ENCODE data around the gene ADRM1.

Gene ADRM1

DNA sequence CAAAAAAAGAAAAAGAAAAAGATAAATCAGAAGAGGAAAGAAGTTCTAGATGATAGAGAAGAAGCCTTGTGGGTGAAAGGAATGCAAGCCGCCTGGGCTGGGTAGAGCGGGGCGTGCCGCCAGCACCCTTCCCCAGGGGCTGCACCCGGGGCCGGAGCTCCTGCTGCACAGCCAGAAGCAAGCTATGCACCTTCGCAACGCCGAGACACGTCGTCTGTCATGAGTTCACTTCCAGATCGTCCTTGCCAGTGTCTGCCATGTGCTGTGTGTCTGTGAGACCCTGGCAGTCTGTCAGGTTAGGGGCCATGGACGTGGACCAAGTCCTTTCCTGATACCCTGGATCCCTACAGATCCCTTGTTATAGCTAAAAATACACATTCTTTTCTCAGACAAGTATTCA lies 25.5 kb upstream of the ADRM1 start:
- DNase-seq (ENCODE audit: low read depth, low spot score): no peak
- no peak overlapping the region for H3K27ac ChIP-seq

DNA sequence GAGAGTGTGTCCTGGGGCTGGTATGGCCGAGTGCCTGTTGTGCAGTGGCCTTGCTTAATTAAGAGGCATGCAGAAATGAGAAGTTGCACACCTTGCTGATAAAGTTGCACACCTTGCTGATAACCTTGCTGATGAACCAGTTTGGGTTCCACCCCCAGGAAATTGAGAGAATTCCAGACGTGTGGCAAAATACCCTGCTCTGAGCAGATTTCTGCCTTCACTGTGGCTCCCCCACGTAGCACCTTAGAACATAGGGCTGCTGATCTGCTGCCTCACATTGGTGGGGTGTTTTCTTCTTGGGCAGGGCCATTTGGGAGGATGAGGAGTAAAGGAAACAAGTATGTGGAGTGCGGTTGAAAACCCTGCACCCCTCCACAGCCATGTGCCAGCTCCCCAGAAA lies 22.5 kb upstream of the ADRM1 start:
- no peak for DNase-seq (ENCODE audit: low read depth, low spot score)

DNA sequence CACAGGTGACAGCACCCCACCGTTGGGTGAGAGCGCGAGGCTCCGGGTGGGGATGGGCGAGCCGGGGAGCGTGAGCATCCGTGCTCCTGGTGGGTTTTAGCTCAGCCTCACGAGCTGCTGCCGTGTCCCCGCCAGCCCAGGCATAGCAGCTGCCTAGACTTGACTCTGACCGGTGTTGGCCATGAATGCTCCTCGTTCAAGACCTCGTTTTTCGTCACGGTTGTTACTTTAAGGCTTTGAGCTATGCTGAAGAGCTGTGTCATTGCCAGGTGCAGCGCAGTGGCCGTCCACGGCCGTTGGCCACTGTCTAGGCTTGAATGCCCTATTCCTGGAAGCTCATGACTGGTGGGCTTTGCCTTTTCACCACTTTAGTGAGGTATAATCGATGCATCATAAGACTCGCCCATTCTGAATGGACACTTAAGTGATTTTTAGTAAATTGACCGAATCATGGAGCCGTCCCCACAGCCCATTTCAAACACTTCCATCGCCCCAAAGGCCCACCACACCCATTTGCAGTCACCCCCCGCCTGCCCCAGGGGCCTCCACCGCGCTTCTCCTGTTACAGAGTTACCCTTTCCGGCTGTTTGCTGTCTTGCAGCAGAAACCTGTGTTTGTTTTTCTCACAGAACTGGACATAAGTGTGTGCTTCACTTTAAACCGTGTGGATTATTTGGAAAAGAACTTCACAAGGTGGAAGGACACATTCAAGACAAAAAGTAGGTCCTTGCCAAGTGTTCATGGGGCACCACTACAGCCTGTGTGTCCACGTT lies 21.4 kb upstream of the ADRM1 start:
- DNase-seq (ENCODE audit: low read depth, low spot score): no peak
- H3K27ac ChIP-seq: no peak overlapping the region

More for the DNA sequence above, 22.5 kb upstream of the ADRM1 start:
- no peak overlapping the region for H3K27ac ChIP-seq

DNA sequence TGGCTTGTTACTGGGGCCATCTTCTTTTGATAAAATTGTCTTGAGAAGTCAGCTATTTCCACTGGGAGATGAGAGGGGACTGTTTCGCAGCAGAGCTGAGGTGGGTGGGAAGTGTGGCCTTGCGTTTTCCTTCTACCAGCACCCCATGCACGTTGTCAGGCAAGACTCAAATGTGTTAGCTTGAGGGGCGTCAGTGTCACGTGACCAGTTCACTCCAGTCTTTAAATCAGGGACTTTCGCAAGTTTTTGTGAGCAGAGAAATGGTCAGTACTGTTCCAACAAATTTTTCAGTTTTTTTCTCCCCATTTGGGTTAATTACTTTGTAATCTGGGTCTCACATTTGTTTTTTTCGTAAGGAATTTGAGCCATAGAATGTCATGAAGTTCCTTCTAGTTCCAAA lies 20.7 kb upstream of the ADRM1 start:
- no peak overlapping the region for H3K27ac ChIP-seq
- DNase-seq (ENCODE audit: low read depth, low spot score): no peak

DNA sequence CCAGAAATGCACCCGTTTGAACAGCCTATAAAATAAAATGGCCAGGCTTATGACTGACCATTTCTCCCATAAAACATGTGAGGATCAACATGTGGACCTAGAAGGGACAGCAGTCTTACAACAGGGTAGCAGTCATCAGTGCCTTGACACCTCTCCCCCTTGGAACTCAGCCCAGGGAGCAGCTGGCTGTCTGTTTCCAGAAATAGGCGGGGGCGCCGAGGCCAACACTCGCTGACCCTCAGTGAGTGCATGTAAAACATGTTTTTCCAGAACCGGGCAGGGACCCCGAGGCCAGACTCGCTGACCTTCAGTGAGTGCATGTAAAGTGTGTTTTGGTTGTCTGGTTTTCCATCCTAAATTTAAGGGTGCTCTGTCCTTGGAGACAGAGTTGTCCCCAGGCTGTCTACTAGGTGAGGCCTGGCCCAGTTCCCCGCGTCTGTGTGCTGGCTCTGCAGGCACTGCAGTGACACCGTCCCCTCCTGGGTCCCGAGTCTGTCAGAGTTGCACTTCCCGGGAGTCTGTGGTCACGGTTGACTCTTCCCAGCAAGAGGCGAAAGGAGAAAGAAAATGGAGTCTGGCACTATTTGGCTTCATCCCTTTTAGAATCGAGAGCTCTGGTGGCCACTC lies 19.8 kb upstream of the ADRM1 start:
- no peak for DNase-seq (ENCODE audit: low read depth, low spot score)
- no peak overlapping the region for H3K27ac ChIP-seq

DNA sequence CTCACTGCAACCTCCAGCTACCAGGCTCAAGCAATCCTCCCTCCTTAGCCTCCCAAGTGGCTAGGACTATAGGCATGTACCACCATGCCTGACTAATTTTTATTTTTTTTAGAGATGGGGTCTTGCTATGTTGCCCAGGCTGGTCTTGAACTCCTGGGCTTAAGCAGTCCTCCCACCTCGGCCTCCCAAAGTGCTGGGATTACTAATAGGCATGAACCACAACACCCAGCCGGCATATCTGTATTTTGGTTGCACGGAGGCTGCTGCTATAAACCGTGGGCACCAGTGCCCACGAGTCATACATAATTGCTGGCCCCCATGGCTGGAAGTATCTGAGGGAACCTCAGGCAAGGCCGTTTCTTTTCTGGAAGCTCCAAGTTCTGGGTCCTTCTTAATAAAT lies 18.3 kb upstream of the ADRM1 start:
- no peak overlapping the region for H3K27ac ChIP-seq
- no peak for DNase-seq (ENCODE audit: low read depth, low spot score)

DNA sequence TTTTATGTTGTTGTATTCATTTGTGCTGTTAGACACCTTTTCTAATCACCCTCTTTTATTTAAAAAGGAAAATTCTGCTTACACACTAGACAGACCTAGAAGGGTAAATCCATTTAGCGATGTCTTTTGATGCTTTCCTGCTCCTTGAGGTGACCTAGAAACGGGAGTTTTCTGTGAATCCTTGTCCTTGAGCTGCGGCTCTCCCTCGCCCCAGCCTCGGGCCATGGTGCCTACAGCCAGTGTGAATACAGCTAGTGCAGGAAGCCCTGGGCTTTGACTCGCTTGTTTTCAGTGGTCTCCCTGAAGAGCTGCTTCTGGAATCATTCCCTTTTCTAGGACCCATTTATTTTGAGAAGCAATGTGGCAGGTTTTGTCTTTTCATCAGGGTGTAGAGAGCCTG lies 17.6 kb upstream of the ADRM1 start:
- H3K27ac ChIP-seq: no peak overlapping the region
- no peak for DNase-seq (ENCODE audit: low read depth, low spot score)

DNA sequence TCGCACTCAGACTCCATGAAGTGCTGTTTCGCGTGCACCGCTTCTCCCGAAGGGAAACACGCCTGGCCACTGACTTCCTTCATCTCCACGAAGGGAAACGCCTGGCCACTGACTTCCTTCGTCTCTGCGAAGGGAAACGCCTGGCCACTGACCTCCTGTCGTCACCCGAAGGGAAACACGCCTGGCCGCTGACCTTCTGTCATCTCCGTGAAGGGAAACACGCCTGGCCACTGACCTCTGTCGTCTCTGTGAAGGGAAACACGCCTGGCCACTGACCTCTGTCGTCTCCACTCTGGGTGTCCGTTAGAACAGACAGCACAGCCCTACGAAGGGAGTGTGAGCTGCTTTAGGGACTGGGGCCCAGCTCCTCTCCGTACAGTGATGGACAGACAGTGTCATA lies 17.1 kb upstream of the ADRM1 start:
- H3K27ac ChIP-seq: no peak overlapping the region
- no peak for DNase-seq (ENCODE audit: low read depth, low spot score)

DNA sequence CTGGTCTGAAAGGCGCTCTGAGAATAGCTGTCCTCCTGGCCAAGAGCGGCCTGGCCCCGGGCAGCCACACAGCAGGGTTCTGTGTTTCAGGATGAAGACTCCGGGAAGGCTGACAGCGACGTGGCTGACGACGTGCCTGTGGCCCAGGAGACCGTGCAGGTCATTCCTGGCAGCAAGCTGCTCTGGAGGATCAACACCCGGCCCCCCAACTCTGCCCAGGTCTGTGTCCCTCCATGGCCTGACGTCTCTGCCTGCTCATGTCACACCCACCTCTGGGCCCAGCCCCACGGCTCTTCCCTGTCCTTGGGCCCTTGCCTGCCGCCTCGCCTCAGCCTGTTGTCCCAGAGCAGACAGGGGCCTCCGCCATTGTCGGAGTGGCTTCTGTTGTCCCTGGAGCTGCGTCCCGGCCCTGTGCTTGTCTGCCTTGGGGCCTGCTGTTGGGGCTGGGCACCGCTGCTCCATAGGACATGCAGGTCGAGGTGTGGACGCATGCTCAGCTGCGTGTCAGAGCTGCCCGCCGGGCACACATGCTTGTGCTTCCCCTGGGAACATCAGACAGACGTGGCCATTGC lies 16.2 kb upstream of the ADRM1 start:
- no peak for DNase-seq (ENCODE audit: low read depth, low spot score)
- H3K27ac ChIP-seq: no peak overlapping the region

DNA sequence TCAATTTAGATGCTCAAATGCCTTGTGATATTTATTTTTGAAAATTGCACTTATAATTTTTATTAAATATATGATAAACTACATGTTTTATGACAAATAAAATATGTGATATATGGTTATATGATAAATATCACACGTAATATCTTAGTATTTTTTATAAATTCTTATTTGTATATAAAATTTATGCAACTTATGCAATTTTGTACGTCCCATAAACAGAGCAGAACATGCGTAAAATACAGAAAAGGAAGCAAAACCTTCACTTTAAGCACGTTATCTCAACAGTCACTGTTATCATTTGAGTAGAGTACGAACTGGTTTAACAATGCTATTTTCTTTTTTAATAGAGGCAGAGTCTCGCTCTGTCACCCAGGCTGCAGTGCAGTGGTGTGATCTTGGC lies 15.7 kb upstream of the ADRM1 start:
- no peak for DNase-seq (ENCODE audit: low read depth, low spot score)
- H3K27ac ChIP-seq: no peak overlapping the region

DNA sequence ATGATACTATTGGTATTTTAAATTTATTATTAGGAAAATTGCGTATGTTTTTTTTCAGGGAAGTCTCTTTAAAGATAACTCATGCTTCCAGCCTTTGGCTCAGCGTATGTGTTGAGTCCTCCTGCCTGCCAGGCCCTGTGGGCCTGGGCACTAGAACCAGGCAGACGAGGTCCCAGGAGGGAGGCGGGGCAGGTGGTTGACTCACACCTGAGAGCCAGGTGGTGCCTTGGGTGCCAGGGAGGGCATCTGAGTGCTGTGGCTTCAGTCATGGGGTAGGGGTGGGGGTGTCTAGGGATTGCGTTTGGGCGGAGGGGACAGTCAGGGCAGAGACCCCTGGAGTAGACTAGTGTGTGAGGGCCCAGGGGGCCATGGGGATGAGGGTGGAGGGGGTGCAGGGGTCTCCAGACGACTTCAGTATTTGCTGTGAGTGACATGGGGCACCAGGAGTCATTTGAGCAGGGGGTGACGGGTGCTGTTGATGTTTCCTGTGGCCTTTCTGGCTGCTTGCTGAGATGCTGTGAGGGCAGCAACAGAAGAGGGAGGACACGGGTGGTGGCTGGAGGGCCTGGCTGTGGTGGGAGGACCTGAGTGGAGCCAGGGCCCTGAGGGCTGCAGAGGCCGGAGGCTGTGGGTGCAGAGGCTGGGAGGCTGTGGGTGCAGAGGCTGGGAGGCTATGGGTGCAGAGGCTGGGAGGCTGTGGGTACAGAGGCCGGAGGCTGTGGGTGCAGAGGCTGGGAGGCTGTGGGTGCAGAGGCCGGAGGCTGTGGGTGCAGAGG lies 14.8 kb upstream of the ADRM1 start:
- no peak overlapping the region for H3K27ac ChIP-seq
- DNase-seq (ENCODE audit: low read depth, low spot score): no peak

DNA sequence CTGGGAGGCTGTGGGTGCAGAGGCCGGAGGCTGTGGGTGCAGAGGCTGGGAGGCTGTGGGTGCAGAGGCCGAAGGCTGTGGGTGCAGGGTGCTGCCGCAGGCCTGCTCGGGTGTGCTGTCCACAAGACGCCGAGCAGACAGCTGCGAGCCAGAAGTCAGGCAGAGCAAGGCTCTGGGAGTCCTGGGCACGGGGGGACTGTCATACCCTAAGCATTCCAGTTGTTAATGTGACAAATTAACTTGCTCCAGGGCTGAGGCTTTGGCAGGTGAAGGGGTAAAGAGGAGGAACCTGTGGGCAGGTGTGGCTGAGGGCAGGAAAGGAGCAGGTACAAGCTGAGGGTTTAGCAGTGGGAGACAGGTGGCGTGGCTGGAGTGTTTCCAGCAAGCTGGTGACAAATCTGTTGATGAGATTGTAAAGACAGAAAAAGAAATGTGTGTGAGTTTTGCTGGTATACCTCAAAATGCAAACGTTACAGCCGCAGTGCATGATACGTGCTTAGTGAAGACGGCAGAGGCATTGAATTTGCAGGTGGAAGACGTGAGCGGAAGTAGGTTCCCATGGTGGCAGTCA lies 14.2 kb upstream of the ADRM1 start:
- no peak for DNase-seq (ENCODE audit: low read depth, low spot score)
- no peak overlapping the region for H3K27ac ChIP-seq

DNA sequence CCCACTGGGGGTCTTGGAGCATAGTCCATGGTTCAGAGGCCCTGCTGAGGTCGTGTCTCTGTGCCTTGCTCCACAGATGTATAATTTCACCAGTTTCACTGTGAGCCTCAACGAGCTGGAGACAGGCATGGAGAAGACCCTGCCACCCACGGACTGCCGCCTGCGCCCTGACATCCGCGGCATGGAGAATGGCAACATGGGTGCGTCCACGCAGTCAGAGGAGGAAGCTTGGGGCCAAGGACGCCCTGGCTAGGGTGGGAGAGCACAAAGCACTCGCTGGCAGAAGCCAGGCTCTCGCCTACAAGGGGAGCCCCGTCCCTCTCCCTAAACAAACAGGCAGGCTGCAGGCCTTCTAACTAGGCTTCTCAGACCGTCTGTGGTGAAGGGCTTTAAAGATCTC lies 13.7 kb upstream of the ADRM1 start:
- no peak for DNase-seq (ENCODE audit: low read depth, low spot score)
- H3K27ac ChIP-seq: no peak overlapping the region

DNA sequence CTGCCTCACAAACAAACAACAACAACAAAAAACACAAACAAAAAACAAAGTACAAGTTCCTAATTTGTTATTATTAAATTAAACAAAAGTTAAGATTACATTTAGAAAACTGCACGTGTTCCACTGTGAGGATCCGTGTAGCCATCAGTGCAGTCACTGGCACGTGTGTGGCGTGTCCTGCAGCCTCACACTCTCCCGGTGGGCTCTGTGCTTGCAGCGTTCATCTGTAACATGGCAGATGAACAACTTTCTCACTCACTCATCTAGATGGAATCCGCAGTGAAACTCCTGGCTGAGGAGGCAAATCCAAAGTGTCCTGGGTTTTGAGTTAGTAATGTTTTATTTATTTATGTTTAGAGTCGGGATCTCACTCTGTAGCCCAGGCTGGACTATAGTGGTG lies 12.9 kb upstream of the ADRM1 start:
- H3K27ac ChIP-seq: no peak overlapping the region
- no peak for DNase-seq (ENCODE audit: low read depth, low spot score)

DNA sequence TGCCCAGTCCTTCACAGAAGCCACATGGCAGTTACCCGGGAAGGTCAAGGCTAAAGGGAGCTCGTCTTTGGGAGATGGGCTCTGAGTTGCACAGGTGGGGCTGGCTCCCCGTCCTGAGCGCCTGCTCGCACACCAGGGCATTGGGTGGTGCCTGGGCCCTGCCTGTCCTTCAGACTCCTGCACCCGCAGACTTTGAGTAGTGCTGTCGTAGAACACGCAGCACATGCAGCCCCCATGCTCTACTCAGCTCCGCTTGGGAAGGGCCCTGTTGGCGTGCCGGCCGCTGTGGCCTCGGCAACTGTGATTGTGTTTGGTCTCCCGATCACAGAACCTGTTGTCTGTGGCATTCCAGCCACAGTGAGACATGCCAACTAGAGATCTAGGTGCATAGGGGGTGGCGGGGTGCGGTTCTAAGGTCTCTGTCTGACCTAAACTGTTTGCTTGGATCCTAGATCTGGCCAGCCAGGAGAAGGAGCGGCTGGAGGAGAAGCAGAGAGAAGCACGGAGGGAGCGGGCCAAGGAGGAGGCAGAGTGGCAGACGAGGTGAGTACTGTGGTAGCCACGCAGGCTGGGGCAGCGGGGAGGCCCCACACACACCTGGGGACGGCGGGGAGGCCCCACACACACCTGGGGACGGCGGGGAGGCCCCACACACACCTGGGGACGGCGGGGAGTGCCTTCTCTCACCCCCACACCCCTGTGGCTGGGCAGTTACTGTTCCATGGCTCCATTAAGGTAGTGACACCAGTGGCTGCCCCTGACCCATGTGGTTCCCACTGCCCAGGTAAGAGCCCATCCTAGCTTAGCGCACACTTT lies 11.3 kb upstream of the ADRM1 start:
- DNase-seq (ENCODE audit: low read depth, low spot score): no peak
- H3K27ac ChIP-seq: no peak overlapping the region

DNA sequence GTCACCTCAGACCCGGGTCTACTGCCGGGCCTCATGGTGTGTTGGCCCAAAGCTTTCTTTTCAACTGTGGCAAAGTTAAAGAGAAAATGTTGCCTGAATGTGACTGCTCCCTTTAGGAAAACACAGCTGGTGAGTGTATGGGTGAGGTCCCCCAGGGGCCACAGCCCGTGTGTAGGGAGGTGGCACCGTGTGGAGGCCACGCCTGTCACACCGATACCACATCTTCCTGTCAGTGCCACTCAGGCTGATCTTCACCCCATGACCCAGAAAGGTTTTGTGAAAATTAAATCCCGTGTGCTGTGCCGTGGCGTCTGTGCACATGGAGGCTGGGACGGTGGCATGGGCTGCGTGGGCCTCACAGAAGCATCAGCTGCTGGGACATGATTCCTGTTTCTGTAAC lies 10.7 kb upstream of the ADRM1 start:
- no peak overlapping the region for H3K27ac ChIP-seq
- DNase-seq (ENCODE audit: low read depth, low spot score): no peak

DNA sequence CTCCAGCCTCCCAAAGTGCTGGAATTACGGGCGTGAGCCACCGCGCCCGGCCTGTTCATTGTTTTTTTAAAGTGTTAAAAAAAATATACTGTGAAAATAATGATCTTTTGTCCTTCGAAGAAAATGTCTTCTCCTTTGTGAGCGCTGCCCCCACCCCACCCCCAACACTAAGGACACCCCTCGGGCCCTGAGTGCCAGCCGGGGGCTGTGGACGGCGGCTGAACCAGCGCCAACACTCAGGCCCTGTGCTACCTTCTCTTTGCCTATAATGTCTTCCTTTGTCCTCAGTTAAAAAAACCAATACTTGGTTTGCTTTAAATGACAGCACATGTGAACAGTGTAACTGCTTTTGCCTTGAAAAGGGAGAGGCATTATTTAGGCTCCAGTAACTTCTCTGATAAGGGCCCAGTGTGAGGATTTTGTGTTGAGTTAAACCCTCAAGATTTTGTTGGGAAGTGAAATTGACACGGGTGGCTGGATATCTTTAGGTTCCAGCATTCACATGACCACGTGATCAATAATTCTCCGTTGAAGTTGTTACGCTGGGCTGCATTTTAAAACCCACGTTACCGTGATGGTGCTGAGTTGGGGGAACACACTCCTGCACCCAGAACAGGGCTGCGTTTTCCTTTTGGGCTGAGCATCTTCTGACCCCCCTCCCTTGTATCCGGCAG lies 9.5 kb upstream of the ADRM1 start:
- DNase-seq (ENCODE audit: low read depth, low spot score): no peak
- no peak overlapping the region for H3K27ac ChIP-seq

DNA sequence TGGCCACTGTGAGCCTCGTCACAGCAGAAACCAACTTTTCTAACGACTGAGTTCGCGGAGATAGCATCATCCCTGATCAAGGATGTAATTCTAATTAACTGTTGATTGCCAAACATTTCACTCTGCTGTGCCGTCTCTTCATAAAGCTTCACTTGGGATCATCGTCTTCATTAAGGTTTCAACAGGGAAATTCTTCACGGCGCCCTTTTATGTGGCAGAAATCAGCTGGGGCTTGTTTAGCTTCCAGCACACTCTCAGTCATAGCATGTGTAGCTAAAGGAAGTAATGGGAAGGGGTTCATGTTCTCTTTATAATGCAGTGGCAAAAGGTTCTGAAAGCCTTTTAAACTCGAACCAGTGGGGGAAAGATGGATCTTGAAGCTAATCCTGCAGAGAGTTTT lies 8.9 kb upstream of the ADRM1 start:
- no peak for DNase-seq (ENCODE audit: low read depth, low spot score)
- H3K27ac ChIP-seq: no peak overlapping the region

DNA sequence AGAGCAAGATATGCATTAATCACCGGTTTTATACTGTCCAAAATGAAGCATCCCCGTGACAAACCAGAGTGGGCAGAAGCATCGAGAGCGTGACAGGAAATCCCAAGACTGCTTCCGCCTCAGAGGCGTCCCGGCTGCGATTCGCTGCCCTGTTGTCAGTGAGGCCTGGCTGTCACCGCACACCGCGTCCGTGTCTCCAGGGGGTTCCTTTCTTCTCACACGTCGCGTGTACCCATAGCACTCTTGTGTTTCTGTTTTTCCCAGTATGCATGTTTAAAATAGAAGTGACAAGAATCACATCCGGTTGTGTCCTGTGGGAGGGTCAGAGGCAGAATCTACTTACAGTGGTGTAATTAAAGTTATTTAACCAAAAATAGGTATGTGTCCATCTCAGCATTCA lies 8.3 kb upstream of the ADRM1 start:
- no peak for DNase-seq (ENCODE audit: low read depth, low spot score)
- no peak overlapping the region for H3K27ac ChIP-seq

Measured in epithelial cell of prostate (primary cell).